Stimulated activated CD4-positive, alpha-beta T cell treated with anti-CD3 and anti-CD28 coated beads, Interleukin-4, amount 100 ng/mL, for 1 hour (primary cell): Measurements from ENCODE around the gene TBC1D22A.

ENCODE experiments used
- DNase-seq: peaks from one replicate; pipeline ENCODE4 v3.0.0-alpha.2; 2020

The TBC1D22A gene

GRCh38 chr22:46893281-46894020 lies 131.0 kb downstream of the TBC1D22A start:
- DNase-seq: no peak

GRCh38 chr22:46894081-46894671 lies 131.7 kb downstream of the TBC1D22A start:
- no peak for DNase-seq

- no peak for DNase-seq
Measured at GRCh38 chr22:46894851-46895640, 132.6 kb downstream of the TBC1D22A start.

- DNase-seq: no peak
Measured at GRCh38 chr22:46895753-46896152, 133.3 kb downstream of the TBC1D22A start.

GRCh38 chr22:46896166-46896565 lies 133.7 kb downstream of the TBC1D22A start:
- DNase-seq: no peak

GRCh38 chr22:46896568-46897245 lies 134.3 kb downstream of the TBC1D22A start:
- no peak for DNase-seq

GRCh38 chr22:46897246-46897623 lies 134.8 kb downstream of the TBC1D22A start:
- DNase-seq: no peak

GRCh38 chr22:46900549-46900948 lies 138.1 kb downstream of the TBC1D22A start:
- DNase-seq: no peak

GRCh38 chr22:46902436-46902835 lies 140.0 kb downstream of the TBC1D22A start:
- no peak for DNase-seq

- no peak for DNase-seq
Measured at GRCh38 chr22:46902998-46903916, 140.8 kb downstream of the TBC1D22A start.

- no peak for DNase-seq
Measured at GRCh38 chr22:46905415-46905814, 143.0 kb downstream of the TBC1D22A start.

- DNase-seq: no peak
Measured at GRCh38 chr22:46905834-46906233, 143.4 kb downstream of the TBC1D22A start.

GRCh38 chr22:46906326-46907045 lies 144.0 kb downstream of the TBC1D22A start:
- no peak for DNase-seq

GRCh38 chr22:46907241-46908215 lies 145.1 kb downstream of the TBC1D22A start:
- DNase-seq: no peak

- no peak for DNase-seq
Measured at GRCh38 chr22:46908641-46909107, 146.2 kb downstream of the TBC1D22A start.

- no peak for DNase-seq
Measured at GRCh38 chr22:46909237-46910030, 147.0 kb downstream of the TBC1D22A start.

GRCh38 chr22:46910624-46911023 lies 148.2 kb downstream of the TBC1D22A start:
- no peak for DNase-seq

GRCh38 chr22:46911346-46911745 lies 148.9 kb downstream of the TBC1D22A start:
- no peak for DNase-seq

- no peak for DNase-seq
Measured at GRCh38 chr22:46913351-46913750, 150.9 kb downstream of the TBC1D22A start.
